A549 (cell line): Measurements from ENCODE around the gene BMPER. TPM values are rescaled to one million over a fixed set of nuclear protein-coding genes. Genes with fewer than 3 reads are reported as not detected.
A peak's percentile ranks its signal among the peaks of the same experiment; 100 is the strongest.

ENCODE experiments used
- ATAC-seq, 2 experiments: fragments of 200-7000 bp in 1 of 2; fragments of >200 bp in 1 of 2; cut with Nextera tagmentation in 1 of 2; cut with Tn5 transposase in 1 of 2; 3 replicates each; pipeline versions ENCODE4 v1.8.0 to v1.9.1; 2018 to 2020; ENCODE audit warnings: mild to moderate bottlenecking in 1 of 2, moderate library complexity in 1 of 2
- CTCF ChIA-PET: fragments of 300-600 bp; sonication (Branson Sonifier 250); formaldehyde crosslinking; extraction: SDS; loops from one replicate; lab custom pipeline; 2021; ENCODE audit warnings: antibody characterized with exemption, inconsistent platforms; lab: Yijun Ruan, JAX
- POLR2A ChIA-PET: fragments of 350-600 bp; formaldehyde crosslinking; extraction: SDS; loops from one replicate; lab custom pipeline; 2021; ENCODE audit warnings: antibody characterized with exemption, inconsistent platforms; lab: Yijun Ruan, JAX
- DNase-seq, 2 experiments: peaks; one replicate each; pipeline versions ENCODE4 v3.0.0 to v3.0.0-alpha.2; 2011 to 2016; ENCODE audit warnings: low read depth in 1 of 2, low spot score in 1 of 2
- FAIRE-seq: peaks from 2 replicates; lab custom pipeline; 2011; peaks lifted over from hg19 to GRCh38; lab: Jason Lieb, UNC
- H3K27ac ChIP-seq, 2 experiments: fragments of >200 bp; sonication (Bioruptor Twin); formaldehyde crosslinking; 3 replicates each; pipeline ENCODE4 v1.5.1; 2016 to 2017
- H3K4me1 ChIP-seq: fragments of >200 bp; sonication (Bioruptor Twin); formaldehyde crosslinking; 3 replicates; pipeline ENCODE4 v1.6.1; 2016
- H3K4me2 ChIP-seq: fragments of >200 bp; sonication (Bioruptor Twin); formaldehyde crosslinking; 3 replicates; pipeline ENCODE4 v1.6.1; 2016
- H3K4me3 ChIP-seq: fragments of >200 bp; sonication (Bioruptor Twin); formaldehyde crosslinking; 3 replicates; pipeline ENCODE4 v1.5.1; 2016
- H3K9me3 ChIP-seq: fragments of >200 bp; sonication (Bioruptor Twin); formaldehyde crosslinking; 3 replicates; pipeline ENCODE4 v1.6.1; 2016
- BHLHE40 ChIP-seq: IDR thresholded peaks from 2 replicates; pipeline ENCODE4 v1.6.1; 2012; ENCODE audit warnings: low read depth, low read length, inconsistent platforms
- CBX2 ChIP-seq: fragments of 200-600 bp; sonication (generic); IDR thresholded peaks from 2 replicates; pipeline ENCODE4 v1.6.1; 2016; ENCODE audit warnings: low read depth, mild to moderate bottlenecking, borderline replicate concordance
- CBX8 ChIP-seq: fragments of 200-600 bp; sonication (generic); IDR thresholded peaks from 2 replicates; pipeline ENCODE4 v1.6.1; 2016
- CHD4 ChIP-seq: fragments of 200-600 bp; sonication (generic); IDR thresholded peaks from 2 replicates; pipeline ENCODE4 v1.6.1; 2016; ENCODE audit warnings: antibody characterized with exemption, mild to moderate bottlenecking, borderline replicate concordance
- CTCF ChIP-seq: fragments of >200 bp; sonication (Bioruptor Twin); formaldehyde crosslinking; IDR thresholded peaks from 3 replicates; pipeline ENCODE4 v1.5.1; 2016
- EHMT2 ChIP-seq: fragments of 200-600 bp; sonication (generic); IDR thresholded peaks from 2 replicates; pipeline ENCODE4 v1.6.1; 2016; ENCODE audit warnings: antibody characterized with exemption, low read depth, mild to moderate bottlenecking, moderate library complexity
- FOSB ChIP-seq: fragments of 250-450 bp; sonication (Bioruptor Pico); IDR thresholded peaks from 2 replicates; pipeline ENCODE4 v1.5.0; 2020; ENCODE audit warnings: mild to moderate bottlenecking, moderate library complexity
- FOSL2 ChIP-seq, 2 experiments: fragments of 450-650 bp in 1 of 2; fragments of >200 bp in 1 of 2; sonication (Bioruptor Twin) in 1 of 2; formaldehyde crosslinking; IDR thresholded peaks; 2 replicates each; pipeline versions ENCODE4 v1.5.0 to v1.6.1; 2016 to 2020; ENCODE audit warnings: mild to moderate bottlenecking in 1 of 2, moderate library complexity in 1 of 2
- GATA3 ChIP-seq: IDR thresholded peaks from 2 replicates; pipeline ENCODE4 v1.6.1; 2012; ENCODE audit warnings: borderline replicate concordance
- HDAC2 ChIP-seq: fragments of 200-600 bp; sonication (generic); IDR thresholded peaks from 2 replicates; pipeline ENCODE4 v1.6.1; 2016
- HOXB5 ChIP-seq: fragments of 250-450 bp; sonication (Bioruptor Pico); IDR thresholded peaks from 2 replicates; pipeline ENCODE4 v1.5.0; 2020; ENCODE audit warnings: mild to moderate bottlenecking, moderate library complexity
- JUNB ChIP-seq: fragments of >200 bp; sonication (Bioruptor Twin); formaldehyde crosslinking; IDR thresholded peaks from 2 replicates; pipeline ENCODE4 v1.6.1; 2016
- KDM1A ChIP-seq: fragments of 200-600 bp; sonication (generic); IDR thresholded peaks from 2 replicates; pipeline ENCODE4 v1.6.1; 2016; ENCODE audit warnings: low read depth, mild to moderate bottlenecking
- KDM5A ChIP-seq: fragments of 200-600 bp; sonication (generic); IDR thresholded peaks from 2 replicates; pipeline ENCODE4 v1.6.1; 2016; ENCODE audit warnings: antibody characterized with exemption, mild to moderate bottlenecking
- MAFK ChIP-seq: fragments of 450-650 bp; IDR thresholded peaks from 2 replicates; pipeline ENCODE4 v1.6.1; 2014; ENCODE audit not compliant: partially characterized antibody
- MAZ ChIP-seq: fragments of 150-350 bp; IDR thresholded peaks from 2 replicates; pipeline ENCODE4 v1.6.1; 2014; ENCODE audit warnings: antibody characterized with exemption, low read depth, low read length, borderline replicate concordance
- MYC ChIP-seq: IDR thresholded peaks from 2 replicates; pipeline ENCODE4 v1.6.1; 2012; ENCODE audit warnings: mild to moderate bottlenecking, inconsistent platforms, low read length, improper control_type of control experiment, borderline replicate concordance
- NFE2L2 ChIP-seq: fragments of 150-350 bp; conservative IDR thresholded peaks from 2 replicates; pipeline ENCODE4 v1.6.1; 2014; ENCODE audit warnings: low read length
- NPAS2 ChIP-seq: fragments of 250-450 bp; sonication (Bioruptor Pico); IDR thresholded peaks from 2 replicates; pipeline ENCODE4 v1.8.0; 2022; ENCODE audit warnings: mild to moderate bottlenecking, moderate library complexity, borderline replicate concordance
- PHF8 ChIP-seq: fragments of 200-600 bp; sonication (generic); IDR thresholded peaks from 2 replicates; pipeline ENCODE4 v1.6.1; 2016; ENCODE audit warnings: low read depth, mild to moderate bottlenecking, antibody characterized with exemption, moderate library complexity, borderline replicate concordance
- RFX5 ChIP-seq: fragments of 450-650 bp; IDR thresholded peaks from 2 replicates; pipeline ENCODE4 v1.7.1; 2014; ENCODE audit warnings: antibody characterized with exemption, mild to moderate bottlenecking, moderate library complexity
- RNF2 ChIP-seq: fragments of 200-600 bp; sonication (generic); IDR thresholded peaks from 2 replicates; pipeline ENCODE4 v1.6.1; 2016; ENCODE audit warnings: low read depth, mild to moderate bottlenecking, antibody characterized with exemption, moderate library complexity, borderline replicate concordance
- SMC3 ChIP-seq: fragments of >200 bp; sonication (Bioruptor Twin); formaldehyde crosslinking; IDR thresholded peaks from 3 replicates; pipeline ENCODE4 v1.6.1; 2018; ENCODE audit warnings: inconsistent platforms
- SREBF2 ChIP-seq: fragments of 450-650 bp; IDR thresholded peaks from 2 replicates; pipeline ENCODE4 v1.6.1; 2014; ENCODE audit warnings: mild to moderate bottlenecking, moderate library complexity
- ZSCAN20 ChIP-seq: fragments of 250-450 bp; sonication (Bioruptor Pico); IDR thresholded peaks from 2 replicates; pipeline ENCODE4 v1.8.0; 2022; ENCODE audit warnings: mild to moderate bottlenecking, moderate library complexity
- WGBS: methylation state at CpG from one replicate; pipeline ENCODE4 v1.1.6; 2017; ENCODE audit errors: missing lambda C conversion rate; 5-methylcytosine and 5-hydroxymethylcytosine counted together
- polyA plus RNA-seq, 4 experiments: library from polyadenylated mRNA; depleted of rRNA in 3 of 4; stranded (reverse); fragments of >200 nt; fragmentation: RNase III in 1 of 4; extraction: RNeasy Plus Mini Kit Qiagen cat#74134 plus additional on column Dnase treatment in 1 of 4; gene quantifications; 2 replicates in 3 of 4; 3 replicates in 1 of 4; pipeline ENCODE4 v1.2.3, GENCODE V29; 2011 to 2017
- TF ChIP-seq, protein P1 (sequence below): fragments of 450-650 bp; IDR thresholded peaks from 2 replicates; pipeline ENCODE4 v1.6.1; 2014; ENCODE audit warnings: antibody characterized with exemption

The BMPER gene
- polyA plus RNA-seq, 2 of the 4 experiments (the other 2 are of a cell fraction): 5.0 to 5.8 TPM

GRCh38 chr7:34155220-34155908 is 250.0 kb downstream of the BMPER start (continued):
- TF ChIP-seq, protein P1, sequence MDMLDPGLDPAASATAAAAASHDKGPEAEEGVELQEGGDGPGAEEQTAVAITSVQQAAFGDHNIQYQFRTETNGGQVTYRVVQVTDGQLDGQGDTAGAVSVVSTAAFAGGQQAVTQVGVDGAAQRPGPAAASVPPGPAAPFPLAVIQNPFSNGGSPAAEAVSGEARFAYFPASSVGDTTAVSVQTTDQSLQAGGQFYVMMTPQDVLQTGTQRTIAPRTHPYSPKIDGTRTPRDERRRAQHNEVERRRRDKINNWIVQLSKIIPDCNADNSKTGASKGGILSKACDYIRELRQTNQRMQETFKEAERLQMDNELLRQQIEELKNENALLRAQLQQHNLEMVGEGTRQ: no peak
- TF ChIP-seq JUNB: peak; percentile 54; the same call in 1 of the 2 replicates
- TF ChIP-seq, all 56 proteins: peak for 6

DNA sequence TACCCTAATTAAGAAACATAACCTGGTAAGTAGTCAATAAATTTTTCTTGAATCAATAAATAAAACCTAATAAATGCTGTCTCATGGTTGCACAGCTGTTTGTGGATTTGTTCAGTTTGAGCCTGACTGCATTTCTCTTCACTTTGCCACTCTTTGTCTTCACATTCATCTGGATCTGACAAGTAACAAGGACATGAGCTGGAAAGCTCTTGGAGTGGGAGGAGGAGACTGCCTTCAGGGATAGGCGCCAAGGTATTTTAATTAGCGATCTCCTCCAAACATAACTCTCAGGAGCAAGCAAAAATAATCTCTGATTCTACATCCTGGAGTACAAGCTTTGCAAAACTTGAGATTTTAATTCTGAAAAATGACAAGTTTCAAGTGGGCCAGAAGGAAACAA is 251.0 kb downstream of the BMPER start:
- peak overlapping the region in 1 of 2 experiments; percentile 65; a peak in 3 of 6 replicates for H3K27ac ChIP-seq
- H3K4me1 ChIP-seq: peaks cover 10% of the 10 kb centered on the region; the same call in 2 of the 3 replicates
- no peak overlapping the region for H3K4me3 ChIP-seq
- FAIRE-seq (no peak), ATAC-seq (no peak), DNase-seq (no peak)
- CTCF ChIA-PET: interaction anchor here (2.0 to 2.4 kb wide), 3 partner anchors 9 to 165 kb away, joined by 6 to 14 read pairs (median 8); no protein-coding TSS in a partner anchor
- WGBS: 96% methylated on average over 2 of the region's 2 CpGs
- H3K9me3 ChIP-seq: no peaks in the 10 kb centered on the region
- TF ChIP-seq SREBF2: no peak
- no peak for TF ChIP-seq NFE2L2
- TF ChIP-seq CTCF: no peak
- no peak for TF ChIP-seq ZSCAN20 (CRISPR knock-in tag)
- no peak for TF ChIP-seq BHLHE40
- no peak for TF ChIP-seq HOXB5 (CRISPR knock-in tag)
- no peak for TF ChIP-seq EHMT2
- TF ChIP-seq KDM1A: no peak
- TF ChIP-seq, protein P1: no peak
- no peak for TF ChIP-seq MAZ
- no peak for TF ChIP-seq CBX2
- no peak for TF ChIP-seq CHD4
- TF ChIP-seq KDM5A: no peak
- TF ChIP-seq SMC3: no peak
- H3K4me2 ChIP-seq: no peak overlapping the region
- POLR2A ChIA-PET: interaction anchor here (0.6 kb wide), 1 partner anchor 599 kb away, joined by 3 read pairs; no protein-coding TSS in a partner anchor

- TF ChIP-seq CHD4 (no peak), RNF2 (no peak), JUNB (no peak), KDM5A (no peak), MYC (no peak), GATA3 (no peak), RFX5 (no peak), MAFK (no peak), NPAS2 (no peak), FOSL2 (IDR thresholded peaks at IDR 0.05) (no peak), FOSL2 (CRISPR knock-in tag; IDR thresholded peaks at IDR 0.05) (no peak), HDAC2 (no peak), PHF8 (no peak), CBX2 (no peak), ZSCAN20 (CRISPR knock-in tag) (no peak), FOSB (CRISPR knock-in tag) (no peak), CBX8 (no peak)
- TF ChIP-seq, all 56 proteins: peak for 0
- Histone ChIP-seq H3K9me3 (no peaks in the 10 kb centered on the region), H3K4me3 (no peak overlapping the region), H3K4me1 (peaks cover 10% of the 10 kb centered on the region; the same call in 2 of the 3 replicates), H3K27ac (peak overlapping the region in 1 of 2 experiments; percentile 65; a peak in 3 of 6 replicates), H3K4me2 (no peak overlapping the region)
- ChIA-PET POLR2A (interaction anchor here (0.6 kb wide), 1 partner anchor 598 kb away, joined by 3 read pairs; no protein-coding TSS in a partner anchor), CTCF (interaction anchor here (2.3 kb wide), 1 partner anchor 66 kb away, joined by 6 read pairs; no protein-coding TSS in a partner anchor)
- FAIRE-seq (no peak), DNase-seq (no peak), ATAC-seq (no peak)
- 16% methylated on average over 2 of the region's 2 CpGs for WGBS
These were observed 251.8 kb downstream of the BMPER start for GRCh38 chr7:34157137-34157536.
